ENCODE measurements around the gene AQP10. TPM values are rescaled to one million over a fixed set of nuclear protein-coding genes. Genes with fewer than 3 reads are reported as not detected.

AQP10 gene
- total and polyA plus RNA-seq, 9 of the 15 experiments (the other 6 are each of a cell fraction or from before 2014, with no cell fraction given) = 0.37 to 9.7 (median 1.9) TPM

DNA sequence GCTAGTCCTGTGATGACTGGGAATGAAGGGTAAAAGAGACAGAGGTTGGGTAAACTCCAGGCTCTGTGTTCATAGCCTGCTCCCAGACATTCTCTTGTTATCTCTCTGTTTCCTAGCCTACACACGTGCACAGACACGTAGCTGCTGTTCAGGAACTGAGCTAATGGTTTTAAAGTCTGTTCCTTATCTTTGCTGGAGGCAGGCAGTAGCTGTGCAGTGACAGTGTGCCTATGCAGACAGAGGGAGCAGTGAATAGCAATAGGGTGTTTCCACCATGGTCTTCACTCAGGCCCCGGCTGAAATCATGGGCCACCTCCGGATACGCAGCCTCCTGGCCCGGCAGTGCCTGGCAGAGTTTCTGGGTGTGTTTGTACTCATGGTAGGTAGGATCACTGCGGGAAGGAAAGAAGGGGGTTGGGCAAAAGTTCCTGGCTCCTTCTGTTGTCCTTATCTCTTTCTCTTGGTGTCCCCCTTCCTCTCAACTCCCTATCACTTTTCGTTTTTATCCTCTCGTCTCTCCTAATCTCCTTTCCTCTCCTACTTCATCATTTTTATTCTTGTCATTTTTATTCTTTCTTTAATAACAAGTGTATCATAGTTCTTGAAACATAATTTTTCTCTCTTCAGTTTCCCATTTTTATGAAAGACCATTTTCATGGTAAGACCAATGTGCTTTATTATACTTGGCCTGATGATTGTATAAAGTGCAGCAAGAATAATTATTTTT, at the start of gene AQP10 (continued):
- TF ChIP-seq CHD1 (IDR thresholded peaks at IDR 0.05; ENCODE audit: low read length) = no peak
- TF ChIP-seq, protein P1, sequence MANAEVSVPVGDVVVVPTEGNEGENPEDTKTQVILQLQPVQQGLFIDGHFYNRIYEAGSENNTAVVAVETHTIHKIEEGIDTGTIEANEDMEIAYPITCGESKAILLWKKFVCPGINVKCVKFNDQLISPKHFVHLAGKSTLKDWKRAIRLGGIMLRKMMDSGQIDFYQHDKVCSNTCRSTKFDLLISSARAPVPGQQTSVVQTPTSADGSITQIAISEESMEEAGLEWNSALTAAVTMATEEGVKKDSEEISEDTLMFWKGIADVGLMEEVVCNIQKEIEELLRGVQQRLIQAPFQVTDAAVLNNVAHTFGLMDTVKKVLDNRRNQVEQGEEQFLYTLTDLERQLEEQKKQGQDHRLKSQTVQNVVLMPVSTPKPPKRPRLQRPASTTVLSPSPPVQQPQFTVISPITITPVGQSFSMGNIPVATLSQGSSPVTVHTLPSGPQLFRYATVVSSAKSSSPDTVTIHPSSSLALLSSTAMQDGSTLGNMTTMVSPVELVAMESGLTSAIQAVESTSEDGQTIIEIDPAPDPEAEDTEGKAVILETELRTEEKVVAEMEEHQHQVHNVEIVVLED (CRISPR knock-in tag; IDR thresholded peaks at IDR 0.05) = no peak
- TF ChIP-seq HCFC1 (IDR thresholded peaks at IDR 0.05; ENCODE audit: low read depth, low read length) = no peak
- peak; percentile 92 for TF ChIP-seq ATF7 (IDR thresholded peaks at IDR 0.05)
- TF ChIP-seq, protein P2, sequence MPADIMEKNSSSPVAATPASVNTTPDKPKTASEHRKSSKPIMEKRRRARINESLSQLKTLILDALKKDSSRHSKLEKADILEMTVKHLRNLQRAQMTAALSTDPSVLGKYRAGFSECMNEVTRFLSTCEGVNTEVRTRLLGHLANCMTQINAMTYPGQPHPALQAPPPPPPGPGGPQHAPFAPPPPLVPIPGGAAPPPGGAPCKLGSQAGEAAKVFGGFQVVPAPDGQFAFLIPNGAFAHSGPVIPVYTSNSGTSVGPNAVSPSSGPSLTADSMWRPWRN (IDR thresholded peaks at IDR 0.05; ENCODE audit: low read depth) = no peak
- no peak for TF ChIP-seq ZNF184 (CRISPR knock-in tag; IDR thresholded peaks at IDR 0.05)
- no peak for TF ChIP-seq ZNF311 (CRISPR knock-in tag; IDR thresholded peaks at IDR 0.05)
- no peak for TF ChIP-seq TAF7 (tag; IDR thresholded peaks at IDR 0.05)
- TF ChIP-seq ZNF12 (CRISPR knock-in tag; IDR thresholded peaks at IDR 0.05) = peak; percentile 66; the same call in 1 of the 2 replicates
- TF ChIP-seq STAG1 (CRISPR knock-in tag; IDR thresholded peaks at IDR 0.05; ENCODE audit: borderline replicate concordance) = no peak
- no peak for TF ChIP-seq ZNF77 (CRISPR knock-in tag; IDR thresholded peaks at IDR 0.05)
- TF ChIP-seq POLR3G (IDR thresholded peaks at IDR 0.05; ENCODE audit: extremely low read depth, insufficient read length, insufficient replicate concordance) = no peak
- no peak; the same call in 1 of the 2 replicates for TF ChIP-seq BCL6 (CRISPR knock-in tag; IDR thresholded peaks at IDR 0.05)
- TF ChIP-seq BACH1 (tag; IDR thresholded peaks at IDR 0.05) = no peak
- TF ChIP-seq FOXJ3 (CRISPR knock-in tag; IDR thresholded peaks at IDR 0.05) = no peak
- TF ChIP-seq PHB (CRISPR knock-in tag; IDR thresholded peaks at IDR 0.05) = no peak
- no peak for TF ChIP-seq HNRNPH1 (optimal IDR thresholded peaks at IDR 0.05; ENCODE audit: low read depth, low read length)
- TF ChIP-seq, protein P3, sequence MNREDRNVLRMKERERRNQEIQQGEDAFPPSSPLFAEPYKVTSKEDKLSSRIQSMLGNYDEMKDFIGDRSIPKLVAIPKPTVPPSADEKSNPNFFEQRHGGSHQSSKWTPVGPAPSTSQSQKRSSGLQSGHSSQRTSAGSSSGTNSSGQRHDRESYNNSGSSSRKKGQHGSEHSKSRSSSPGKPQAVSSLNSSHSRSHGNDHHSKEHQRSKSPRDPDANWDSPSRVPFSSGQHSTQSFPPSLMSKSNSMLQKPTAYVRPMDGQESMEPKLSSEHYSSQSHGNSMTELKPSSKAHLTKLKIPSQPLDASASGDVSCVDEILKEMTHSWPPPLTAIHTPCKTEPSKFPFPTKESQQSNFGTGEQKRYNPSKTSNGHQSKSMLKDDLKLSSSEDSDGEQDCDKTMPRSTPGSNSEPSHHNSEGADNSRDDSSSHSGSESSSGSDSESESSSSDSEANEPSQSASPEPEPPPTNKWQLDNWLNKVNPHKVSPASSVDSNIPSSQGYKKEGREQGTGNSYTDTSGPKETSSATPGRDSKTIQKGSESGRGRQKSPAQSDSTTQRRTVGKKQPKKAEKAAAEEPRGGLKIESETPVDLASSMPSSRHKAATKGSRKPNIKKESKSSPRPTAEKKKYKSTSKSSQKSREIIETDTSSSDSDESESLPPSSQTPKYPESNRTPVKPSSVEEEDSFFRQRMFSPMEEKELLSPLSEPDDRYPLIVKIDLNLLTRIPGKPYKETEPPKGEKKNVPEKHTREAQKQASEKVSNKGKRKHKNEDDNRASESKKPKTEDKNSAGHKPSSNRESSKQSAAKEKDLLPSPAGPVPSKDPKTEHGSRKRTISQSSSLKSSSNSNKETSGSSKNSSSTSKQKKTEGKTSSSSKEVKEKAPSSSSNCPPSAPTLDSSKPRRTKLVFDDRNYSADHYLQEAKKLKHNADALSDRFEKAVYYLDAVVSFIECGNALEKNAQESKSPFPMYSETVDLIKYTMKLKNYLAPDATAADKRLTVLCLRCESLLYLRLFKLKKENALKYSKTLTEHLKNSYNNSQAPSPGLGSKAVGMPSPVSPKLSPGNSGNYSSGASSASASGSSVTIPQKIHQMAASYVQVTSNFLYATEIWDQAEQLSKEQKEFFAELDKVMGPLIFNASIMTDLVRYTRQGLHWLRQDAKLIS (CRISPR knock-in tag; IDR thresholded peaks at IDR 0.05) = no peak
- TF ChIP-seq TBP (optimal IDR thresholded peaks at IDR 0.05; ENCODE audit: low read depth, low read length) = peak; percentile 67
- TF ChIP-seq NR3C1 (CRISPR knock-in tag; IDR thresholded peaks at IDR 0.05) = no peak
- no peak for TF ChIP-seq ZNF316 (IDR thresholded peaks at IDR 0.05)
- no peak for TF ChIP-seq U2AF2 (optimal IDR thresholded peaks at IDR 0.05; ENCODE audit: low read depth, low read length)
- peak in 1 of 2 experiments; percentile 24; a peak in 2 of 4 replicates for TF ChIP-seq MAZ (CRISPR knock-in tag; conservative IDR thresholded peaks at IDR 0.05 in 1 of 2, IDR thresholded peaks at IDR 0.05 in 1 of 2)
- no peak for TF ChIP-seq PTBP1 (IDR thresholded peaks at IDR 0.05; ENCODE audit: low read depth, low read length)
- peak; percentile 60 for TF ChIP-seq DACH1 (IDR thresholded peaks at IDR 0.05; ENCODE audit: partially characterized antibody)
